Measurements from ENCODE around the gene DRC7. TPM values are rescaled to one million over a fixed set of nuclear protein-coding genes. Genes with fewer than 3 reads are reported as not detected.

DRC7 gene, protein sequence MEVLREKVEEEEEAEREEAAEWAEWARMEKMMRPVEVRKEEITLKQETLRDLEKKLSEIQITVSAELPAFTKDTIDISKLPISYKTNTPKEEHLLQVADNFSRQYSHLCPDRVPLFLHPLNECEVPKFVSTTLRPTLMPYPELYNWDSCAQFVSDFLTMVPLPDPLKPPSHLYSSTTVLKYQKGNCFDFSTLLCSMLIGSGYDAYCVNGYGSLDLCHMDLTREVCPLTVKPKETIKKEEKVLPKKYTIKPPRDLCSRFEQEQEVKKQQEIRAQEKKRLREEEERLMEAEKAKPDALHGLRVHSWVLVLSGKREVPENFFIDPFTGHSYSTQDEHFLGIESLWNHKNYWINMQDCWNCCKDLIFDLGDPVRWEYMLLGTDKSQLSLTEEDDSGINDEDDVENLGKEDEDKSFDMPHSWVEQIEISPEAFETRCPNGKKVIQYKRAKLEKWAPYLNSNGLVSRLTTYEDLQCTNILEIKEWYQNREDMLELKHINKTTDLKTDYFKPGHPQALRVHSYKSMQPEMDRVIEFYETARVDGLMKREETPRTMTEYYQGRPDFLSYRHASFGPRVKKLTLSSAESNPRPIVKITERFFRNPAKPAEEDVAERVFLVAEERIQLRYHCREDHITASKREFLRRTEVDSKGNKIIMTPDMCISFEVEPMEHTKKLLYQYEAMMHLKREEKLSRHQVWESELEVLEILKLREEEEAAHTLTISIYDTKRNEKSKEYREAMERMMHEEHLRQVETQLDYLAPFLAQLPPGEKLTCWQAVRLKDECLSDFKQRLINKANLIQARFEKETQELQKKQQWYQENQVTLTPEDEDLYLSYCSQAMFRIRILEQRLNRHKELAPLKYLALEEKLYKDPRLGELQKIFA
- total RNA-seq: 0.25 TPM in 1 of 2 replicates, not detected in the other

DNA sequence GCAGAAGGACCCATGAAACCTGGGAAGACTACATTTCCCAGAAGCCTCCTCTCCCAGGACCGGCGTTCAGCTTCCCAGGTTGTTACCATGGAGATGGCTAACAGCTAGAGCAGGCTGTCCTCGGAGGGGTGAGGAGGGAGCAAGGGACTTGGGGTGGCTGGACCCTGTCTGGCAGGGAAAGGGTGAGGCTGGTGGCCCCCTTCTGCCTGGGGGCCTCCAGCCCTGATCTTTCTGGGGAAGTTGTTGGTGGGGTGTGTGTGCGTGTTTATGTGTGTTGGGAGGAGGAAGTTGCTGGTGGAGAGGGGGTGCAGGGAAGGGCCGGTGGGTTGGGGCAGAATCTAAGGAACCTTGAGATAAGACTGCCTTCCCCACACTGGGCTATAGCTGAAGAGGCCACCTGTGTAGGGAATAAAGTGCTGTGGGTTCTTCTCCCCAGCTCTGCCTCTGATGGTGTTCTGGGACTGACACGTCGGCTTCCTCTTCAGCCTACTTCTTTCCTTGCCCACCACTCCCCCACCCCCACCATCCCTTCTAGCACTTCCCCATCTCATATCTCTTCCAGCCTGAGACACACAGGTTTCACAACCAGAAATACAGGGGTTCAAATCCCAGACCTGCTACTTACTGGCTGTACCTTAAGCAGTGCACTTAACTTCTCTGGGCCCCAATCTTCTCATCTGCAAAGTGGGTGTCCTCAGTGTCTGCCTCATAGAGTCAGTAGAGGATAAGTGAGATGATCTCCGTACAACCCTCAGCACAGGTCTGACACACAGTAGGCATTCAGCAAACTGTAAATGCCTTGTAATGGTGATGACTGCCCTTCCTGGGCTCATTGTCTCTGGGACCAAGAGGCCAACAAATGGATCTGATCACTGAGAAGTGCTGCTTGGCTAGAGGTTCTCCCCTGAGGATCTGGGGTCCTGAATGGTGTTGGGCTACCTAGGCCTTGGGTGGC lies at the start of gene DRC7:
DRC7 (plus strand) TSS at position 82 of the 955 bp plus-strand sequence. CDS start 3,144 bp downstream, outside the sequence.

DNA sequence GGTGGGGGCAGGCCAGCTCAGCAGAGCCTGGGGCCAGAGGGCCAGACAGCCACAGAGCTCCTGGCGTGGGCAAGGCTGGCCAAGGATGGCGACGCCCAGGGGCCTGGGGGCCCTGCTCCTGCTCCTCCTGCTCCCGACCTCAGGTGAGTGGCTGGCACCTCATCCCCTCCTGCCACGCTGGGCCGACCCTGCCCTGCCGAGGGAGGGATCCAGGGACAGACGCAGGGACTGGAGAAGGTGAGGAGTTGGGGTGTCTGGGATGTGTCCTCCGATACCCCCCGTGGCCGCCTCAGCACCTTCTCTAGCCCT lies 26.4 kb upstream of the DRC7 start, which contains the start of gene ADGRG3:
ADGRG3 (plus strand) TSS at position 44 of the 309 bp plus-strand sequence; CDS start at position 86, 42 bp downstream.

DNA sequence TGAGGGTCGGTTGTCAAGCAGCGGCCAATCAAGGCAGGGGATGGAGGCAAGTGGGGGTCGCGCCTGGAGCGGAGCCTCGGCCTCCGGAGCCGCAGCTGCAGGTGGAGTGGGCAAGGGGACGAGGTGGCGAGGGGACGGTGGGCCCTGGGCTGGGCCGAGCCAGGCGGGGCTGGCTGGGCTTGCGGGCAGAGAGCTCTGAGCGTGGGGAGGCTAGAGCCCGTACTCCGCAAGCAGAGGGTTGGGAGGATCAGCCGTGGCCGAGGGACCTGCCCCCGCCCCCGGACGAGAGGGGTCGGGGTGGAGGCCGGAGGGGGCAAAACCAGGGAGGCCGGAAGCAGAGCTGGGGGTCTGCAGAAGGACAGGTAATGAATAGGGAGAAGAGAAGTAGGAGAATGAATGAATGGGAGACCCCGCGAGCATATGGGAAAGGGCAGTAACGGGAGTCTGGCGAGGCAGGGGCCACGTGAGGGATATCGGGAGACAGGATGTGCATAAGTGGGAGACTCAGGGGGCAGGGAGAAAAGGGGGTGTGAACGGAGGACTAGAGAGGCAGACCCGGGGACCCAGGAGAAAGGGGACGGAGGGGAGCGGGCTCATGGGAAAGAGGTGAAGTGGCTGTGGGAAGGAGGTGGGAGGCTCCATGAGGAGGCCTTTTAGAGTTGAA lies 41.3 kb downstream of the DRC7 start, which contains the start of gene KATNB1:
KATNB1 (plus strand) TSS at position 16 of the 664 bp plus-strand sequence. CDS start 1,474 bp downstream, outside the sequence.

Other genes with a start within 250 kb of the DRC7 start
- gene CIAPIN1, start 247.4 kb upstream of the DRC7 start, total RNA-seq: 81.4 and 88.7 TPM in 2 replicates
- gene COQ9, start 247.3 kb upstream of the DRC7 start, total RNA-seq: 33.5 and 64.8 TPM in 2 replicates
- gene POLR2C, start 232.1 kb upstream of the DRC7 start, total RNA-seq: 77.7 and 111 TPM in 2 replicates
- gene DOK4, start 208.3 kb upstream of the DRC7 start, total RNA-seq: 9.9 and 16.6 TPM in 2 replicates
- 11.7 and 20.0 TPM in 2 replicates for gene CCDC102A, start 158.2 kb upstream of the DRC7 start, total RNA-seq
- gene ADGRG5, start 152.2 kb upstream of the DRC7 start, total RNA-seq: not detected in 2 replicates
- gene ADGRG1, start 66.2 kb upstream of the DRC7 start, total RNA-seq: 30.1 and 33.0 TPM in 2 replicates
- gene ADGRG3, start 26.5 kb upstream of the DRC7 start, total RNA-seq: 0.16 and 1.8 TPM in 2 replicates
- 21.4 and 32.9 TPM in 2 replicates for gene KATNB1, start 41.0 kb downstream of the DRC7 start, total RNA-seq
- gene KIFC3, start 107.7 kb downstream of the DRC7 start, total RNA-seq: 37.9 and 76.0 TPM in 2 replicates